PFSK-1 (cell line): ENCODE results near the gene BCL11B.

Source experiments
- POLR2AphosphoS5 ChIP-seq: IDR thresholded peaks from 2 replicates; pipeline ENCODE4 v1.6.1; 2012; ENCODE audit warnings: low read depth, mild to moderate bottlenecking, control low read depth, low read length, moderate library complexity
- SIN3A ChIP-seq: IDR thresholded peaks from 2 replicates; pipeline ENCODE4 v1.6.1; 2012; ENCODE audit warnings: mild to moderate bottlenecking, low read length, moderate library complexity, borderline replicate concordance; ENCODE audit not compliant: insufficient read depth
- TAF1 ChIP-seq: IDR thresholded peaks from 2 replicates; pipeline ENCODE4 v1.6.1; 2012; ENCODE audit warnings: low read length, control low read depth, borderline replicate concordance; ENCODE audit not compliant: insufficient read depth
- TF ChIP-seq, protein P1 (sequence below), 2 experiments: IDR thresholded peaks; 2 replicates each; pipeline versions ENCODE4 v1.6.1 to v1.8.0; 2011 to 2012; ENCODE audit warnings: low read depth in 2 of 2, low read length in 2 of 2, control low read depth in 1 of 2, inconsistent platforms in 1 of 2, mild to moderate bottlenecking in 1 of 2, moderate library complexity in 1 of 2; ENCODE audit not compliant: insufficient read depth in 1 of 2

GRCh38 chr14:99129998-99130397 lies 142.0 kb downstream of the BCL11B start:
- no peak for TF ChIP-seq POLR2AphosphoS5
- TF ChIP-seq, protein P1, sequence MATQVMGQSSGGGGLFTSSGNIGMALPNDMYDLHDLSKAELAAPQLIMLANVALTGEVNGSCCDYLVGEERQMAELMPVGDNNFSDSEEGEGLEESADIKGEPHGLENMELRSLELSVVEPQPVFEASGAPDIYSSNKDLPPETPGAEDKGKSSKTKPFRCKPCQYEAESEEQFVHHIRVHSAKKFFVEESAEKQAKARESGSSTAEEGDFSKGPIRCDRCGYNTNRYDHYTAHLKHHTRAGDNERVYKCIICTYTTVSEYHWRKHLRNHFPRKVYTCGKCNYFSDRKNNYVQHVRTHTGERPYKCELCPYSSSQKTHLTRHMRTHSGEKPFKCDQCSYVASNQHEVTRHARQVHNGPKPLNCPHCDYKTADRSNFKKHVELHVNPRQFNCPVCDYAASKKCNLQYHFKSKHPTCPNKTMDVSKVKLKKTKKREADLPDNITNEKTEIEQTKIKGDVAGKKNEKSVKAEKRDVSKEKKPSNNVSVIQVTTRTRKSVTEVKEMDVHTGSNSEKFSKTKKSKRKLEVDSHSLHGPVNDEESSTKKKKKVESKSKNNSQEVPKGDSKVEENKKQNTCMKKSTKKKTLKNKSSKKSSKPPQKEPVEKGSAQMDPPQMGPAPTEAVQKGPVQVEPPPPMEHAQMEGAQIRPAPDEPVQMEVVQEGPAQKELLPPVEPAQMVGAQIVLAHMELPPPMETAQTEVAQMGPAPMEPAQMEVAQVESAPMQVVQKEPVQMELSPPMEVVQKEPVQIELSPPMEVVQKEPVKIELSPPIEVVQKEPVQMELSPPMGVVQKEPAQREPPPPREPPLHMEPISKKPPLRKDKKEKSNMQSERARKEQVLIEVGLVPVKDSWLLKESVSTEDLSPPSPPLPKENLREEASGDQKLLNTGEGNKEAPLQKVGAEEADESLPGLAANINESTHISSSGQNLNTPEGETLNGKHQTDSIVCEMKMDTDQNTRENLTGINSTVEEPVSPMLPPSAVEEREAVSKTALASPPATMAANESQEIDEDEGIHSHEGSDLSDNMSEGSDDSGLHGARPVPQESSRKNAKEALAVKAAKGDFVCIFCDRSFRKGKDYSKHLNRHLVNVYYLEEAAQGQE (IDR thresholded peaks at IDR 0.05; ENCODE audit: insufficient read depth in 1 of 2, low read depth in 2 of 2, low read length in 2 of 2): no peak
- no peak for TF ChIP-seq SIN3A
- no peak for TF ChIP-seq TAF1
